NB4 (cell line): ENCODE data around the gene YY2.

Experiments used
- POLR2A ChIP-seq: IDR thresholded peaks from 2 replicates; pipeline ENCODE4 v1.6.1; 2011; ENCODE audit warnings: mild to moderate bottlenecking; ENCODE audit not compliant: insufficient read length; ENCODE audit errors: extremely low read depth
- TF ChIP-seq, protein P1 (sequence below): IDR thresholded peaks from one replicate; pipeline ENCODE4 v1.5.1; 2012; ENCODE audit warnings: low read depth, low read length

DNA sequence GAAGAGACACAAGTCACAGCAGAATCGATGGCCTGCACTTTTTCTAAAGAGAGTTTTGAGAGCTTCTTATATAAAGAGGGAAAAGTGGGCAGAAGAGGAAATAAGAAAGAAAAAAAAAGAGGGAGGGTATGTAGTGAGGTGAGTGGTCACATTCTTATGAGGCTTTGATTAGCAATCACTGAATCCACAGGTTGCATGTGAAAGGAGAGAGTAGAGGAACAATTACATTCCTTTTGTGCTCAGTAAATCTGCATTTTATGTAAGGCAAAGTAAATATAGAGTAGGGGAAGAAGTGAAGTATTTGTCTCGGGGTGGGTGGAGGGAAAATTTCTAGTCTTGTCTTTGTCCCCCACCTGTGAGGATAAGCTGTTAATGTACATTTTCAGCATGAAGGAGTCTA lies 43.2 kb upstream of the YY2 start:
- TF ChIP-seq, protein P1, sequence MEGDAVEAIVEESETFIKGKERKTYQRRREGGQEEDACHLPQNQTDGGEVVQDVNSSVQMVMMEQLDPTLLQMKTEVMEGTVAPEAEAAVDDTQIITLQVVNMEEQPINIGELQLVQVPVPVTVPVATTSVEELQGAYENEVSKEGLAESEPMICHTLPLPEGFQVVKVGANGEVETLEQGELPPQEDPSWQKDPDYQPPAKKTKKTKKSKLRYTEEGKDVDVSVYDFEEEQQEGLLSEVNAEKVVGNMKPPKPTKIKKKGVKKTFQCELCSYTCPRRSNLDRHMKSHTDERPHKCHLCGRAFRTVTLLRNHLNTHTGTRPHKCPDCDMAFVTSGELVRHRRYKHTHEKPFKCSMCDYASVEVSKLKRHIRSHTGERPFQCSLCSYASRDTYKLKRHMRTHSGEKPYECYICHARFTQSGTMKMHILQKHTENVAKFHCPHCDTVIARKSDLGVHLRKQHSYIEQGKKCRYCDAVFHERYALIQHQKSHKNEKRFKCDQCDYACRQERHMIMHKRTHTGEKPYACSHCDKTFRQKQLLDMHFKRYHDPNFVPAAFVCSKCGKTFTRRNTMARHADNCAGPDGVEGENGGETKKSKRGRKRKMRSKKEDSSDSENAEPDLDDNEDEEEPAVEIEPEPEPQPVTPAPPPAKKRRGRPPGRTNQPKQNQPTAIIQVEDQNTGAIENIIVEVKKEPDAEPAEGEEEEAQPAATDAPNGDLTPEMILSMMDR: no peak
- TF ChIP-seq POLR2A: no peak
